Measurements from ENCODE around the gene TRPC6. TPM values are rescaled to one million over a fixed set of nuclear protein-coding genes. Genes with fewer than 3 reads are reported as not detected.

The TRPC6 gene
- polyA plus RNA-seq, 1 donor (not counting 4 experiments of a cell fraction or from before 2014, with no cell fraction given) = 0.04 TPM

- FAIRE-seq = no peak
- H3K4me1 ChIP-seq (ENCODE audit: control insufficient read depth, extremely low read depth, insufficient read depth, low read length) = peaks cover 11% of the 10 kb centered on the region
Measured at GRCh38 chr11:101429703-101430540, 153.9 kb downstream of the TRPC6 start.

DNA sequence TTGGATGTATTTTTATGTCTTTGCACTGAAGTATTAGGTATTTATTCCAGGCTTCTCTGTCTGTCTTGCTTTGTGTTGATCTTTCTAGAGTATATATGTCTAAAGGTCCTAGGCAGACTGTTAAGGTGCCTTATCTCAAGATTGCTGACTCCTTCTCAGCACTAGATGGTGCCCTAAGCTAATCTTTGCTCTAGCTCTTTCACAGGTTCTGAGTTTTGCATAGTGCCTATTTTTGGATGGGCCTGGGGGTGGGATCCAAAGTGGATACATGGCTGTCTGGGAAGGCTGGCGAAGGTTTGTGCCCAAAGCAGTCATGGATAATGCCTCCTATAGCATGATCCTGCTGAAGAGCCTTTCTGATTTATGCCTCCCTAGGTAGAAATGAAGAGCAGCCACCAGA, 154.9 kb downstream of the TRPC6 start:
- no peaks in the 10 kb centered on the region for H3K79me2 ChIP-seq (ENCODE audit: control insufficient read depth, insufficient read depth, low read length)
- dilution Hi-C loops (cut with MboI; ENCODE audit: extremely low pct_ligation_motif_present, low sequenced_read_pairs) = no loop called here
- H3K4me3 ChIP-seq (ENCODE audit: control insufficient read depth in 2 of 3, extremely low read depth in 1 of 3, insufficient read depth in 2 of 3, low read depth in 1 of 3, low read length in 3 of 3) = no peak overlapping the region
- peaks cover 7% of the 10 kb centered on the region for H3K4me1 ChIP-seq (ENCODE audit: control insufficient read depth, extremely low read depth, insufficient read depth, low read length)
- no peaks in the 10 kb centered on the region for H4K20me1 ChIP-seq (ENCODE audit: control insufficient read depth, extremely low read depth, insufficient read depth, low read length)
- H3K9me1 ChIP-seq (ENCODE audit: control insufficient read depth, extremely low read depth, insufficient read depth, low read length) = no peaks in the 10 kb centered on the region
- FAIRE-seq (peak; percentile 79), DNase-seq (ENCODE audit: low read depth, low spot score) (no peak)
- no peaks in the 10 kb centered on the region for H3K9me3 ChIP-seq (ENCODE audit: control insufficient read depth, low read depth, low read length)
- no peak overlapping the region for H3K9ac ChIP-seq (ENCODE audit: control insufficient read depth, extremely low read depth, insufficient read depth, low read length)
- H3K27ac ChIP-seq (ENCODE audit: control insufficient read depth, insufficient read depth, low read length) = no peak overlapping the region
- H3K36me3 ChIP-seq (ENCODE audit: control insufficient read depth in 2 of 2, extremely low read depth in 1 of 2, insufficient read depth in 2 of 2, low read length in 2 of 2) = no peaks in the 10 kb centered on the region
- H3K4me2 ChIP-seq (ENCODE audit: control insufficient read depth, extremely low read depth, insufficient read depth, low read depth, low read length) = no peak overlapping the region
- TF ChIP-seq, protein P1, sequence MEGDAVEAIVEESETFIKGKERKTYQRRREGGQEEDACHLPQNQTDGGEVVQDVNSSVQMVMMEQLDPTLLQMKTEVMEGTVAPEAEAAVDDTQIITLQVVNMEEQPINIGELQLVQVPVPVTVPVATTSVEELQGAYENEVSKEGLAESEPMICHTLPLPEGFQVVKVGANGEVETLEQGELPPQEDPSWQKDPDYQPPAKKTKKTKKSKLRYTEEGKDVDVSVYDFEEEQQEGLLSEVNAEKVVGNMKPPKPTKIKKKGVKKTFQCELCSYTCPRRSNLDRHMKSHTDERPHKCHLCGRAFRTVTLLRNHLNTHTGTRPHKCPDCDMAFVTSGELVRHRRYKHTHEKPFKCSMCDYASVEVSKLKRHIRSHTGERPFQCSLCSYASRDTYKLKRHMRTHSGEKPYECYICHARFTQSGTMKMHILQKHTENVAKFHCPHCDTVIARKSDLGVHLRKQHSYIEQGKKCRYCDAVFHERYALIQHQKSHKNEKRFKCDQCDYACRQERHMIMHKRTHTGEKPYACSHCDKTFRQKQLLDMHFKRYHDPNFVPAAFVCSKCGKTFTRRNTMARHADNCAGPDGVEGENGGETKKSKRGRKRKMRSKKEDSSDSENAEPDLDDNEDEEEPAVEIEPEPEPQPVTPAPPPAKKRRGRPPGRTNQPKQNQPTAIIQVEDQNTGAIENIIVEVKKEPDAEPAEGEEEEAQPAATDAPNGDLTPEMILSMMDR (optimal IDR thresholded peaks at IDR 0.05 in 1 of 3, IDR thresholded peaks at IDR 0.05 in 1 of 3, conservative IDR thresholded peaks at IDR 0.05 in 1 of 3; ENCODE audit: extremely low read depth in 1 of 3, insufficient read depth in 2 of 3, low read length in 3 of 3) = peak; percentile 46 to 70 (median 70)
- no peak for TF ChIP-seq EZH2 (IDR thresholded peaks at IDR 0.05; ENCODE audit: low read length)
- no peaks in the 10 kb centered on the region for H3K27me3 ChIP-seq (ENCODE audit: control insufficient read depth, extremely low read depth, insufficient read depth, low read length)
- no peak overlapping the region for H2AFZ ChIP-seq (ENCODE audit: control insufficient read depth, low read length)

More at GRCh38 chr11:101429703-101430540, 153.9 kb downstream of the TRPC6 start:
- H3K4me2 ChIP-seq (ENCODE audit: control insufficient read depth, extremely low read depth, insufficient read depth, low read depth, low read length) = no peak overlapping the region
- H3K9me3 ChIP-seq (ENCODE audit: control insufficient read depth, low read depth, low read length) = no peaks in the 10 kb centered on the region
- no peak overlapping the region for H3K27ac ChIP-seq (ENCODE audit: control insufficient read depth, insufficient read depth, low read length)
- no peak overlapping the region for H2AFZ ChIP-seq (ENCODE audit: control insufficient read depth, low read length)
- no peaks in the 10 kb centered on the region for H3K27me3 ChIP-seq (ENCODE audit: control insufficient read depth, extremely low read depth, insufficient read depth, low read length)
- TF ChIP-seq, protein P1 (optimal IDR thresholded peaks at IDR 0.05 in 1 of 3, IDR thresholded peaks at IDR 0.05 in 1 of 3, conservative IDR thresholded peaks at IDR 0.05 in 1 of 3; ENCODE audit: extremely low read depth in 1 of 3, insufficient read depth in 2 of 3, low read length in 3 of 3) = no peak
- no peak for TF ChIP-seq EZH2 (IDR thresholded peaks at IDR 0.05; ENCODE audit: low read length)
- no peaks in the 10 kb centered on the region for H4K20me1 ChIP-seq (ENCODE audit: control insufficient read depth, extremely low read depth, insufficient read depth, low read length)
- no peak overlapping the region for H3K4me3 ChIP-seq (ENCODE audit: control insufficient read depth in 2 of 3, extremely low read depth in 1 of 3, insufficient read depth in 2 of 3, low read depth in 1 of 3, low read length in 3 of 3)
- no peaks in the 10 kb centered on the region for H3K36me3 ChIP-seq (ENCODE audit: control insufficient read depth in 2 of 2, extremely low read depth in 1 of 2, insufficient read depth in 2 of 2, low read length in 2 of 2)
- dilution Hi-C loops (cut with MboI; ENCODE audit: extremely low pct_ligation_motif_present, low sequenced_read_pairs) = no loop called here
- DNase-seq (ENCODE audit: low read depth, low spot score) = no peak
- no peaks in the 10 kb centered on the region for H3K79me2 ChIP-seq (ENCODE audit: control insufficient read depth, insufficient read depth, low read length)
- H3K9me1 ChIP-seq (ENCODE audit: control insufficient read depth, extremely low read depth, insufficient read depth, low read length) = no peaks in the 10 kb centered on the region
- H3K9ac ChIP-seq (ENCODE audit: control insufficient read depth, extremely low read depth, insufficient read depth, low read length) = no peak overlapping the region

Data from keratinocyte (primary cell).